Esophagus muscularis mucosa (tissue), 3 donors: Measurements from ENCODE around the gene B3GNT8.

Experiments used
- POLR2A ChIP-seq: fragments of 450-650 bp; IDR thresholded peaks from one replicate; pipeline ENCODE4 v1.6.1; 2017; ENCODE audit warnings: antibody characterized with exemption, moderate library complexity, mild to moderate bottlenecking, low read depth
- TF ChIP-seq, protein P1 (sequence below), 3 experiments: fragments of 200-600 bp in 2 of 3; fragments of 450-650 bp in 1 of 3; sonication (generic) in 2 of 3; IDR thresholded peaks; one replicate each; pipeline ENCODE4 v1.5.1; 2017 to 2019; ENCODE audit warnings: antibody characterized with exemption in 3 of 3, mild to moderate bottlenecking in 2 of 3, moderate library complexity in 1 of 3

DNA sequence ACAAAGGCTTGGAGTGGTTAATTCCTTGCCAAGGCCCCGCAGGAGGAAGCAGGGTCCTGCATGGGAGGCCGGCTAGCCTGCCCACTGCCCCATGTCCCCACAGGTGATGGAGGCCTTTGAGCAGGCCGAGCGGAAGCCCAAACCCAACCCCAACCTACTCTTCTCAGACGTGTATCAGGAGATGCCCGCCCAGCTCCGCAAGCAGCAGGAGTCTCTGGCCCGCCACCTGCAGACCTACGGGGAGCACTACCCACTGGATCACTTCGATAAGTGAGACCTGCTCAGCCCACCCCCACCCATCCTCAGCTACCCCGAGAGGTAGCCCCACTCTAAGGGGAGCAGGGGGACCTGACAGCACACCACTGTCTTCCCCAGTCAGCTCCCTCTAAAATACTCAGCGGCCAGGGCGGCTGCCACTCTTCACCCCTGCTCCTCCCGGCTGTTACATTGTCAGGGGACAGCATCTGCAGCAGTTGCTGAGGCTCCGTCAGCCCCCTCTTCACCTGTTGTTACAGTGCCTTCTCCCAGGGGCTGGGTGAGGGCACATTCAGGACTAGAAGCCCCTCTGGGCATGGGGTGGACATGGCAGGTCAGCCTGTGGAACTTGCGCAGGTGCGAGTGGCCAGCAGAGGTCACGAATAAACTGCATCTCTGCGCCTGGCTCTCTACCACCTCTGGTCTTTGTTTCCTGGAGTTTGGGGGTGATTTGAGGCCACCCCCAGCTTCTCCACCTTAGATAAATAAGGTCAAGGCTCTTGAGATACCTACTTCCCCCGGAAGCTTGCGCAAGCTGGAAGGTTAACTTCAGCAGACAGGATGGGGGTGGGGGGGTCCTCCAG lies 2.6 kb downstream of the B3GNT8 start:
- TF ChIP-seq, protein P1, sequence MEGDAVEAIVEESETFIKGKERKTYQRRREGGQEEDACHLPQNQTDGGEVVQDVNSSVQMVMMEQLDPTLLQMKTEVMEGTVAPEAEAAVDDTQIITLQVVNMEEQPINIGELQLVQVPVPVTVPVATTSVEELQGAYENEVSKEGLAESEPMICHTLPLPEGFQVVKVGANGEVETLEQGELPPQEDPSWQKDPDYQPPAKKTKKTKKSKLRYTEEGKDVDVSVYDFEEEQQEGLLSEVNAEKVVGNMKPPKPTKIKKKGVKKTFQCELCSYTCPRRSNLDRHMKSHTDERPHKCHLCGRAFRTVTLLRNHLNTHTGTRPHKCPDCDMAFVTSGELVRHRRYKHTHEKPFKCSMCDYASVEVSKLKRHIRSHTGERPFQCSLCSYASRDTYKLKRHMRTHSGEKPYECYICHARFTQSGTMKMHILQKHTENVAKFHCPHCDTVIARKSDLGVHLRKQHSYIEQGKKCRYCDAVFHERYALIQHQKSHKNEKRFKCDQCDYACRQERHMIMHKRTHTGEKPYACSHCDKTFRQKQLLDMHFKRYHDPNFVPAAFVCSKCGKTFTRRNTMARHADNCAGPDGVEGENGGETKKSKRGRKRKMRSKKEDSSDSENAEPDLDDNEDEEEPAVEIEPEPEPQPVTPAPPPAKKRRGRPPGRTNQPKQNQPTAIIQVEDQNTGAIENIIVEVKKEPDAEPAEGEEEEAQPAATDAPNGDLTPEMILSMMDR (IDR thresholded peaks at IDR 0.05): no peak
- no peak for TF ChIP-seq POLR2A
